HG03159 (cell line): ENCODE data around the gene DCTN5.

ENCODE experiments used
- ATAC-seq: cut with Tn5 transposase; IDR thresholded peaks from one replicate; pipeline ENCODE4 v1.9.1; 2021; ENCODE audit warnings: mild to moderate bottlenecking, moderate library complexity; ENCODE audit not compliant: unreplicated experiment

The DCTN5 gene

GRCh38 chr16:23651943-23652468 is 10.7 kb downstream of the DCTN5 start:
- ATAC-seq: peak; percentile 53

DNA sequence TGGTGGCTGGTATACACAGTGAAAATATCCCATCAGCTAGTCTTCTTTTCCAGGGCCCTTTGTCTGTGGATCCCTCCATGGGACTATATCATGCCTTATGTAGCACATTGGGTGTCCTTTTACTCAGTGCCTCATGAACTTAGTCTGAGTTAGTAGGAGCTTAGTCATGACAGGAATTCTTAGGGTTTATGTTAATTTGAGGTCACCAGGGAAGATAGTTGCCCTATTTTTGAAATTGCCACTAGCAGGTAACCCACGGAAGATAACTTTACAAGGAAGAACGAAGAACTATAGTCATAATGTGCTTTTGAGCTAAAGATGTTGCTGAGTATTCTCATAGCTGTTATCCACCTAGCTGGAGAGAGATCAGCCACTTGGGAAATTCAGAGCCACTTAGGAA is 22.7 kb downstream of the DCTN5 start:
- ATAC-seq: no peak

GRCh38 chr16:23666571-23667354 is 25.5 kb downstream of the DCTN5 start:
- no peak for ATAC-seq

DNA sequence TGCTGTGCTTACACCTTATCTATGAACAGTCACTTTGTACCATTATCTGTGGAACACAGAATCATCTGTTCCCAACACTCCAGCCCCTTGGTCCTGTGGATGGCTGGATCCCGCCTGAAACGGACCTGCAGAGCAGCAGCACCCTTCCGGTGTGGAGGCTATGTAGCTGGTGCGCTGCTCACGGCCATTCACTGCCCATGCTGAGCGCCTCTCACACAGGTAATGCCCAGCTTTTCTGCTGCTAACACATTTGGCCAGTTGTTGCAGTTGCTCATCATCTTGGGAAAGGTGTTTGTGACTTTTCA is 26.0 kb downstream of the DCTN5 start:
- ATAC-seq: no peak

- ATAC-seq: no peak
Observed at GRCh38 chr16:23668225-23668624, 27.0 kb downstream of the DCTN5 start.

DNA sequence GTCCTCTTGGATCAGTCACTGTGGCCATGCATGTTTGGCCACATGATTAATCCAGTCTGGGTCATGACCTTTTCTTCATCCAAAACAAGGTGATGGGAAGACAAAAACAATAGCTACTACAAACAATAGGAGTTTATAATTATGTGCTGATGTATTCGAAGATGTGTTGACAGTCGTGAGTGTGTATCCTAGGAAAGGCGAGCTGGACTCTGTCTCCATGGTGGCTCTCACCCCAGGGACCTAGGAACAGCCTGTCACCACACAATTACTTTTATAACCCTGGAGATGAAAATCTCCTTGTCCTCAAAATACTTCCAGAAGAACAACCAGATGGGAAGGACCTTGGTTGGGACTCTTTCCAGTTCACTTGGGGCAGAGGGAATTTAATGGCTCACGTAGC is 27.6 kb downstream of the DCTN5 start:
- ATAC-seq: no peak

- ATAC-seq: peak; percentile 95
Observed at GRCh38 chr16:23670137-23670776, 29.0 kb downstream of the DCTN5 start.

DNA sequence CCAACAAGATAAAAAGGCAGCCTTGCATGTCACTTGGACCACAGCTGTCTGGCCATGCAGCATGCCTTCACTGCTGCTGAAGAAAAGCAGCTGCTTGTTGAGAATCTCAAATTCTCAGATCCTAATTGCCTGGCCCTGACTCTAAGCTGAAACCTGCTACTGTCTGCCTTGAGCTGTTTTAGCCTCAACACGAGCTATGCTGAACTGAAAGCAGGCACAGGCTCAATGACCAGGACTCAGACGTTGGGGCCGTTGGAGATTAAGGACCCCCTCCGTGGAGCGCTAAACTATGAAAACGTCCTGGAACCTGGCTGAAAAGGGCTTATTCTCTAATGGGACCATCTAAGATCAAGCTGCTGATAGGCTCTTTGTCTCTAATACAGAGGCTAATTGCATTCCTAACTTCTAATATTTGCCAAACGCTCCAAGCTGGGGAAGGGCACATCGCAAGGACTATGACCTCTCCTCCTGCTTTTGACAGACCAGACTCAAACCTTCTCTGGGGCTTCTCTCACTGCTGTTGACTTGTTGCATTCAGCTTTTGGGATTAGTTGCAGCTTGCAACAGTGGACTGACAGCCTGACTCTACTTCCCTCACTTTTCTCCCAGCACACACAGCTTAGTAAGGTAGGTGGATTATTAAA is 32.8 kb downstream of the DCTN5 start:
- ATAC-seq: no peak

DNA sequence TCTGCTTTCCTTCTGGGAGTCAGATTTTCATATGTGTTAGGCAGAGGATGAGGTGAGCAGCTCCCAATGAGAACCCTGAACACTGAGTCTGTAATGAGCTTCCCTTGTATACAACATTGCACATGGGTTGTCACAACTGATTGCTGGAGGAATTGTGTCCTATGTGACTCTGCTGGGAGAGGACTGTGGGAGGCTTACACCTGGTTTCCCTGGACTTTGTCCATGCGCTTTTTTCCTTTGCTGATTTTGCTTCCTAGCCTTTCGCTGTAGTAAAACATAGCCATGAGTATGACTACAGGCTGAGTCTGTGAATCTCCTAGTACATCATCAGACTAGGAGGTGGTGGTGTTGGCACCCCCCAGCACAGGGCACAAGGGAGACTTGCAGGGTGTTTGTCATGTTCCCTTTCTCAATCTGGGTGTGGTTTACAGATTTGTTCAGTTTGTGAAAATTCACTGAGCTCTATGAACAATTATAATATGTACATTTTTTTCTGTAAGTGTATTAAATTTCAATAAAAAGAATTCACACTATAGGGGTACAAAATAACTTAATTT is 35.7 kb downstream of the DCTN5 start:
- no peak for ATAC-seq

GRCh38 chr16:23678430-23679273 is 37.4 kb downstream of the DCTN5 start, which contains the start of gene PLK1:
TSS of gene PLK1 (plus strand) at chr16:23678889. CDS start at chr16:23678933, 44 bp downstream.
- peak; percentile 76 for ATAC-seq

GRCh38 chr16:23679274-23679985 is 38.2 kb downstream of the DCTN5 start:
- peak; percentile 27 for ATAC-seq

GRCh38 chr16:23679986-23680336 is 38.7 kb downstream of the DCTN5 start:
- no peak for ATAC-seq

DNA sequence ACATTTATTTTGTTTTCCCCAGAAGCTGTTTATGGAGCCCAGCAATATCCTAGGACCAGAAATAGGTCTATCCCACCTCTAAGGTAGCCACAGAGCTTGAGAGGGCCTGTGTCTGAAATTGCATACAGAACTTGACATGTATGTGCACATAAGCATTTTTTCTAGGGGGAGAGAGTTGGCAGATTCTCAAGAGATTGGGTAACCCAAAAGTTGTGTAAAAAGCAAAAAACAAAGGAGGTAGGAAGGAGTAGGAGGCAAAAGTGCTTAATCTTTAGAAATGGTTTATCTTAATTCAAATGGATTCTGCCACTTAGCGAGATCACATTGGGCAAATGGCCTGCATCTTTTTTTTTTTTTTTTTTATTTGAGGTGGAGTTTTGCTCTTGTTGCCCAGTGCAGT is 40.9 kb downstream of the DCTN5 start:
- ATAC-seq: no peak

GRCh38 chr16:23683487-23683886 is 42.2 kb downstream of the DCTN5 start:
- ATAC-seq: no peak

- no peak for ATAC-seq
Observed at GRCh38 chr16:23687034-23687808, 46.0 kb downstream of the DCTN5 start.

DNA sequence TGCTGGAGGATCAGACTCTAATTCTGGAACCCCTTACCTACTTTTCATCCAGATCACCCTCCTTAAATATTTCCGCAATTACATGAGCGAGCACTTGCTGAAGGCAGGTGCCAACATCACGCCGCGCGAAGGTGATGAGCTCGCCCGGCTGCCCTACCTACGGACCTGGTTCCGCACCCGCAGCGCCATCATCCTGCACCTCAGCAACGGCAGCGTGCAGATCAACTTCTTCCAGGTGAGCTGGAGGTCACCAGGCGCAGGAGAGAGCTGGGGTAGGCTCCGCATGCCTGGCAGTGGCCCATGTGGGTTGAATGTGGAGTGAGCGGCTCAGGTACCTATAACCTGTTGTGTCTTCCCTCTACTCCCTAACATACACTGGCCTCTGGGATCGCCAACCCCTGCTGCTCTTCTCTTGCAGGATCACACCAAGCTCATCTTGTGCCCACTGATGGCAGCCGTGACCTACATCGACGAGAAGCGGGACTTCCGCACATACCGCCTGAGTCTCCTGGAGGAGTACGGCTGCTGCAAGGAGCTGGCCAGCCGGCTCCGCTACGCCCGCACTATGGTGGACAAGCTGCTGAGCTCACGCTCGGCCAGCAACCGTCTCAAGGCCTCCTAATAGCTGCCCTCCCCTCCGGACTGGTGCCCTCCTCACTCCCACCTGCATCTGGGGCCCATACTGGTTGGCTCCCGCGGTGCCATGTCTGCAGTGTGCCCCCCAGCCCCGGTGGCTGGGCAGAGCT is 48.3 kb downstream of the DCTN5 start:
- ATAC-seq: no peak

GRCh38 chr16:23690771-23691482 is 49.7 kb downstream of the DCTN5 start:
- ATAC-seq: no peak
